Measurements from ENCODE around the gene TNXB. TPM values are rescaled to one million over a fixed set of nuclear protein-coding genes. Genes with fewer than 3 reads are reported as not detected.

Gene TNXB
- total RNA-seq, 4 donors from 2014 or later, result 90.6 to 217 (median 181) TPM

DNA sequence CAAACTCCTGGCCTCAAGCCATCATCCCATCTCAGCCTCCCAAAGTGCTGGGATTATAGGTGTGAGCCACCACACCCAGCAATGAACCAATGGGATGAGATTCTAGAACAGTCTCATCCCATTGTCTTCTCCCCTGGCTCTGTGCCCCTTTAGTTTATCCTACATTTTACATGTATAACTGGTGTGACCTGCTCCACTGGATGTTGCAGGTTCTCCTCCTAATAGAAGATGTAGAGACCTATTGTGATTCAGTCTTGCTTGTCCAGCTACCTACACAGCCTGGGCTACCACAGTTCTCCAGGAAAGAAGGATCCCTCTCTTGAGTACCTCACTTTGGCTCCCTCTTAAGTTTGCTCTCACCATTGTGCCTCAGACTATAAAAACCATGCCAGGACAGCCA is 23.0 kb upstream of the TNXB start:
- no peaks in the 10 kb centered on the region for H3K9me3 ChIP-seq
- no peak overlapping the region for H3K4me3 ChIP-seq
- H3K36me3 ChIP-seq, result no peaks in the 10 kb centered on the region
- H3K27ac ChIP-seq, result no peak overlapping the region
- no peaks in the 10 kb centered on the region for H3K27me3 ChIP-seq
- intact Hi-C loops (cut with DNase I; ENCODE audit: low total_unique reads), result no loop called here
- peaks cover 0 to 17% of the 10 kb centered on the region in 2 donors for H3K4me1 ChIP-seq
- TF ChIP-seq POLR2A (IDR thresholded peaks at IDR 0.05), result no peak
- TF ChIP-seq, protein P1, sequence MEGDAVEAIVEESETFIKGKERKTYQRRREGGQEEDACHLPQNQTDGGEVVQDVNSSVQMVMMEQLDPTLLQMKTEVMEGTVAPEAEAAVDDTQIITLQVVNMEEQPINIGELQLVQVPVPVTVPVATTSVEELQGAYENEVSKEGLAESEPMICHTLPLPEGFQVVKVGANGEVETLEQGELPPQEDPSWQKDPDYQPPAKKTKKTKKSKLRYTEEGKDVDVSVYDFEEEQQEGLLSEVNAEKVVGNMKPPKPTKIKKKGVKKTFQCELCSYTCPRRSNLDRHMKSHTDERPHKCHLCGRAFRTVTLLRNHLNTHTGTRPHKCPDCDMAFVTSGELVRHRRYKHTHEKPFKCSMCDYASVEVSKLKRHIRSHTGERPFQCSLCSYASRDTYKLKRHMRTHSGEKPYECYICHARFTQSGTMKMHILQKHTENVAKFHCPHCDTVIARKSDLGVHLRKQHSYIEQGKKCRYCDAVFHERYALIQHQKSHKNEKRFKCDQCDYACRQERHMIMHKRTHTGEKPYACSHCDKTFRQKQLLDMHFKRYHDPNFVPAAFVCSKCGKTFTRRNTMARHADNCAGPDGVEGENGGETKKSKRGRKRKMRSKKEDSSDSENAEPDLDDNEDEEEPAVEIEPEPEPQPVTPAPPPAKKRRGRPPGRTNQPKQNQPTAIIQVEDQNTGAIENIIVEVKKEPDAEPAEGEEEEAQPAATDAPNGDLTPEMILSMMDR (IDR thresholded peaks at IDR 0.05), result no peak
- no peak for DNase-seq

GRCh38 chr6:32131439-32131948 is 22.4 kb upstream of the TNXB start:
- Histone ChIP-seq H3K4me3 (no peak overlapping the region), H3K36me3 (no peaks in the 10 kb centered on the region), H3K9me3 (no peaks in the 10 kb centered on the region), H3K4me1 (peaks cover 0 to 19% of the 10 kb centered on the region in 2 donors), H3K27me3 (no peaks in the 10 kb centered on the region), H3K27ac (no peak overlapping the region)
- intact Hi-C loops (cut with DNase I; ENCODE audit: low total_unique reads), result no loop called here
- no peak for TF ChIP-seq POLR2A (IDR thresholded peaks at IDR 0.05)
- TF ChIP-seq, protein P1 (IDR thresholded peaks at IDR 0.05), result no peak
- DNase-seq, result no peak

DNA sequence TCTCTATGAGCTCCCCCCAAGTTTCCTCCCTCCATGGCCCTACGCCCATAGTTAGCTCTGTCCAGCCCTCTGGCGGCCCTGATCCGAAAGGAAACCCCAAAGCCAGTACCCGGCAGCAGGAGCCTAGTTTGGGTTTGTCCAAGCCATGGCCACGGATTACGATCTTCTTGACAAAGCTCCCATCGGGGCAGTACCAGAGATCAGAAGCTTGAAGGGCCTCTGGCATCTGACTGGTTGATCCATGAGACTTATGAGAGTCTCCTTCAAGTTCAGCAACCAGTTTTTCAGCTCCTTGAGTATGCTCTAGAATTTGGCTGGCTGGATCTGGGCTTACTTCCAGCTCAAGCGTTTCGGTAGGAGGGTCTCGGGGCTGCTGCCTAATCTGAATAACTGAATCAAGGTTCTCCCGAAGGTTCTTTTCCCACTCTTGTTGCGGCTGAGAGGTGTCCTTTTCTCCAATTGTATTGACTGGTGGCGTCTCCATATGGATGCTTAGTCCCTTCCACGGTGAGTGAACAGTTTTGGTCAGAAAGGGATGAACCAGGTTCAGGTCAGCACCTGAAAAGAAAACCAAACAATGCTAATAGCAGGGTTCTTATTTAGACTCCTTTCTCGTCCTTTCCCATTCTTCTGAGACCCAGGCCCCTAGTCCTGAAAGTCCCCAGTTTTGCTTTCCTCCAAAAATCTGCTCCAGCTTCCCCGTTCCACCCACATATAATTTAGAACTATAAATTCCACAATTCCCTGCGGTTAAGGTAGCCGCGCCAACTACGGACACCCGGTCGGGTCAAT is 20.4 kb upstream of the TNXB start:
- no peaks in the 10 kb centered on the region for H3K36me3 ChIP-seq
- DNase-seq, result no peak
- H3K4me3 ChIP-seq, result peak overlapping the region; percentile 60 to 79
- peaks cover 0 to 19% of the 10 kb centered on the region in 2 donors for H3K4me1 ChIP-seq
- peak overlapping the region; percentile 92 to 98 for H3K27ac ChIP-seq
- intact Hi-C loops (cut with DNase I; ENCODE audit: low total_unique reads), result loop anchor here (10.0 kb wide), 1 partner anchor 45 kb away; the partner anchor contains the start of genes AGPAT1 and RNF5
- H3K27me3 ChIP-seq, result no peaks in the 10 kb centered on the region
- no peaks in the 10 kb centered on the region for H3K9me3 ChIP-seq
- no peak for TF ChIP-seq POLR2A (IDR thresholded peaks at IDR 0.05)
- TF ChIP-seq, protein P1 (IDR thresholded peaks at IDR 0.05), result no peak

- Histone ChIP-seq H3K4me1 (peaks cover 0 to 19% of the 10 kb centered on the region in 2 donors), H3K9me3 (no peaks in the 10 kb centered on the region), H3K27ac (peak overlapping the region; percentile 92 to 98), H3K4me3 (peak overlapping the region in 1 of 2 donors; percentile 4), H3K36me3 (no peaks in the 10 kb centered on the region), H3K27me3 (no peaks in the 10 kb centered on the region)
- DNase-seq, result no peak
- intact Hi-C loops (cut with DNase I; ENCODE audit: low total_unique reads), result loop anchor here (10.0 kb wide), 1 partner anchor 46 kb away; the partner anchor contains the start of genes AGPAT1 and RNF5
- TF ChIP-seq POLR2A (IDR thresholded peaks at IDR 0.05), result no peak
- TF ChIP-seq, protein P1 (IDR thresholded peaks at IDR 0.05), result no peak
These were observed 19.7 kb upstream of the TNXB start for GRCh38 chr6:32128751-32129296.
